HG03139 (cell line): ENCODE measurements around the gene RYR3.

ENCODE experiments used
- ATAC-seq: cut with Tn5 transposase; IDR thresholded peaks from one replicate; pipeline ENCODE4 v1.9.1; 2021; ENCODE audit not compliant: unreplicated experiment

RYR3 gene

GRCh38 chr15:33746203-33746602 lies 435.4 kb downstream of the RYR3 start:
- ATAC-seq = no peak

GRCh38 chr15:33753012-33753411 lies 442.2 kb downstream of the RYR3 start:
- ATAC-seq = no peak

GRCh38 chr15:33754242-33754641 lies 443.5 kb downstream of the RYR3 start:
- ATAC-seq = no peak

- no peak for ATAC-seq
Measured at GRCh38 chr15:33756961-33757360, 446.2 kb downstream of the RYR3 start.

GRCh38 chr15:33757516-33758232 lies 446.9 kb downstream of the RYR3 start:
- ATAC-seq = no peak

- no peak for ATAC-seq
Measured at GRCh38 chr15:33766389-33766788, 455.6 kb downstream of the RYR3 start.

GRCh38 chr15:33768670-33769190 lies 458.0 kb downstream of the RYR3 start:
- no peak for ATAC-seq

GRCh38 chr15:33773969-33774368 lies 463.2 kb downstream of the RYR3 start:
- no peak for ATAC-seq

GRCh38 chr15:33778852-33779251 lies 468.1 kb downstream of the RYR3 start:
- ATAC-seq = no peak

- no peak for ATAC-seq
Measured at GRCh38 chr15:33780011-33780768, 469.4 kb downstream of the RYR3 start.

GRCh38 chr15:33782966-33783365 lies 472.2 kb downstream of the RYR3 start:
- no peak for ATAC-seq

- no peak for ATAC-seq
Measured at GRCh38 chr15:33785366-33785765, 474.6 kb downstream of the RYR3 start.

- no peak for ATAC-seq
Measured at GRCh38 chr15:33788906-33789540, 478.3 kb downstream of the RYR3 start.

GRCh38 chr15:33794453-33794852 lies 483.7 kb downstream of the RYR3 start:
- ATAC-seq = no peak

- no peak for ATAC-seq
Measured at GRCh38 chr15:33795070-33795469, 484.3 kb downstream of the RYR3 start.

- ATAC-seq = no peak
Measured at GRCh38 chr15:33797651-33798050, 486.9 kb downstream of the RYR3 start.

GRCh38 chr15:33801954-33802353 lies 491.2 kb downstream of the RYR3 start:
- ATAC-seq = no peak

GRCh38 chr15:33807665-33808064 lies 496.9 kb downstream of the RYR3 start:
- ATAC-seq = no peak

- no peak for ATAC-seq
Measured at GRCh38 chr15:33808720-33809457, 498.1 kb downstream of the RYR3 start.

GRCh38 chr15:33810073-33810595 lies 499.4 kb downstream of the RYR3 start:
- ATAC-seq = no peak

- ATAC-seq = no peak
Measured at GRCh38 chr15:33810806-33811205, 500.0 kb downstream of the RYR3 start.
